ENCODE results near the gene MTERF2.

DNA sequence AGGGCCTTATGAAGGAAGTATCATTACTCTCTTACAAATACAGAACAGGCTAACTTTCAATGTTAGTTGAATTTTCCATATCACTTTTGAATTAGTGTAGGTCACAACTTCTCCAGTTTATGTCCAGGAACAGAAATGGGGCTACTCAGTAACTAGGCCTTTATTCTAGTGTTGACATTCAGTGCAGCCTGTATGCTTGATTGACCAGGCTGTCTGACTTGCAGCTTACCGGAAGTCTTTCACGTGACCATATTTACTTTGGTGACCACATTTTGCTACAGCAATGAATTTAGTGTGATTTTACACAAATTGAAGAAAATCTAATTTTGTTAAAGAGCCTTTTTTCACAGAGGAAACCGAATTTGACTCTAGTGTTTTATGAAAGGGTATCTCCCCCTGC is 12.4 kb downstream of the MTERF2 start:
- TF ChIP-seq CTCF (IDR thresholded peaks at IDR 0.05; ENCODE audit: insufficient read depth, low read length), result no peak
- TF ChIP-seq POLR2AphosphoS5 (IDR thresholded peaks at IDR 0.05; ENCODE audit: low read depth), result no peak
- TF ChIP-seq SPI1 (IDR thresholded peaks at IDR 0.05; ENCODE audit: borderline replicate concordance, low read depth), result no peak
- TF ChIP-seq REST (IDR thresholded peaks at IDR 0.05; ENCODE audit: insufficient replicate concordance, low read depth), result no peak
